NCI-H2081 treated with DMSO at 0.1 percent for 48 hours (cell line): ENCODE measurements around the gene CLEC6A.
"Not testable (repeated sequence)": the region's sequence is repeated elsewhere in the genome, so short reads cannot be mapped to it uniquely, and the experiment has no call there.

Experiments used
- DNase-seq: peaks from one replicate; lab custom pipeline; 2025; lab: John Stamatoyannopoulos, UW

Gene CLEC6A

GRCh38 chr12:8495671-8496070 is 39.9 kb downstream of the CLEC6A start:
- DNase-seq, result not testable (repeated sequence)

GRCh38 chr12:8496074-8496473 is 40.3 kb downstream of the CLEC6A start:
- not testable (repeated sequence) for DNase-seq

GRCh38 chr12:8499616-8500015 is 43.9 kb downstream of the CLEC6A start:
- DNase-seq, result no peak

GRCh38 chr12:8501720-8502119 is 46.0 kb downstream of the CLEC6A start:
- DNase-seq, result no peak

GRCh38 chr12:8504351-8504750 is 48.6 kb downstream of the CLEC6A start:
- DNase-seq, result no peak

GRCh38 chr12:8507596-8507995 is 51.8 kb downstream of the CLEC6A start:
- DNase-seq, result no peak

GRCh38 chr12:8508223-8508622 is 52.5 kb downstream of the CLEC6A start:
- DNase-seq, result no peak

- no peak for DNase-seq
Observed at GRCh38 chr12:8508910-8509841, 53.4 kb downstream of the CLEC6A start.

GRCh38 chr12:8513256-8513655 is 57.5 kb downstream of the CLEC6A start, which contains the start of gene CLEC4D:
CLEC4D (plus strand) TSS chr12:8513503; CDS start chr12:8513733, 230 bp downstream.
- no peak for DNase-seq

GRCh38 chr12:8517971-8518370 is 62.2 kb downstream of the CLEC6A start:
- DNase-seq, result no peak

GRCh38 chr12:8519171-8519570 is 63.4 kb downstream of the CLEC6A start:
- DNase-seq, result no peak

GRCh38 chr12:8527250-8528130 is 71.7 kb downstream of the CLEC6A start:
- no peak for DNase-seq
